KBM-7 (cell line): ENCODE data around the gene S100A9.

Source experiments
- DNase-seq: peaks from one replicate; pipeline ENCODE4 v3.0.0-alpha.2; 2015
- in situ Hi-C: fragments of 300-500 bp; cut with MboI; formaldehyde crosslinking; loops from 2 replicates; pipeline ENCODE4 v1.14.3; 2020; ENCODE audit warnings: low sequenced_read_pairs, low pct_unique_long_range_greater_than_20kb, mixed read lengths

The S100A9 gene

GRCh38 chr1:153358691-153358975 is 979 bp downstream of the S100A9 start:
- in situ Hi-C loops, result no loop called here
- DNase-seq, result no peak

- in situ Hi-C loops, result no loop called here
- DNase-seq, result no peak
These were observed 1.6 kb downstream of the S100A9 start for GRCh38 chr1:153359241-153359640.

- in situ Hi-C loops, result loop anchor here (10.0 kb wide), 1 partner anchor 125 kb away; no protein-coding TSS in a partner anchor
These were observed 2.5 kb downstream of the S100A9 start for GRCh38 chr1:153360190-153360589.

GRCh38 chr1:153360592-153361479 is 3.2 kb downstream of the S100A9 start:
- in situ Hi-C loops, result loop anchor here (10.0 kb wide), 1 partner anchor 124 kb away; no protein-coding TSS in a partner anchor
- DNase-seq, result no peak

More at GRCh38 chr1:153360190-153360589, 2.5 kb downstream of the S100A9 start:
- no peak for DNase-seq

GRCh38 chr1:153361480-153362109 is 3.9 kb downstream of the S100A9 start:
- in situ Hi-C loops, result loop anchor here (10.0 kb wide), 1 partner anchor 123 kb away; no protein-coding TSS in a partner anchor
- no peak for DNase-seq

- no peak for DNase-seq
- in situ Hi-C loops, result loop anchor here (10.0 kb wide), 1 partner anchor 123 kb away; no protein-coding TSS in a partner anchor
These were observed 4.6 kb downstream of the S100A9 start for GRCh38 chr1:153362187-153362775.

- DNase-seq, result no peak
- in situ Hi-C loops, result loop anchor here (10.0 kb wide), 1 partner anchor 121 kb away; no protein-coding TSS in a partner anchor
These were observed 6.0 kb downstream of the S100A9 start for GRCh38 chr1:153363641-153364040.

GRCh38 chr1:153364156-153364555 is 6.5 kb downstream of the S100A9 start:
- no peak for DNase-seq
- in situ Hi-C loops, result loop anchor here (10.0 kb wide), 1 partner anchor 121 kb away; no protein-coding TSS in a partner anchor

GRCh38 chr1:153364766-153365666 is 7.4 kb downstream of the S100A9 start:
- DNase-seq, result no peak
- in situ Hi-C loops, result loop anchor here (10.0 kb wide), 1 partner anchor 120 kb away; no protein-coding TSS in a partner anchor

- in situ Hi-C loops, result loop anchor here (10.0 kb wide), 1 partner anchor 119 kb away; no protein-coding TSS in a partner anchor
- no peak for DNase-seq
These were observed 8.0 kb downstream of the S100A9 start for GRCh38 chr1:153365696-153366095.

- in situ Hi-C loops, result loop anchor here (10.0 kb wide), 1 partner anchor 119 kb away; no protein-coding TSS in a partner anchor
These were observed 8.6 kb downstream of the S100A9 start for GRCh38 chr1:153366261-153366660.

GRCh38 chr1:153367090-153367489 is 9.4 kb downstream of the S100A9 start:
- in situ Hi-C loops, result loop anchor here (10.0 kb wide), 1 partner anchor 118 kb away; no protein-coding TSS in a partner anchor
- no peak for DNase-seq

More at GRCh38 chr1:153366261-153366660, 8.6 kb downstream of the S100A9 start:
- no peak for DNase-seq

GRCh38 chr1:153368495-153368894 is 10.8 kb downstream of the S100A9 start:
- DNase-seq, result no peak
- in situ Hi-C loops, result loop anchor here (10.0 kb wide), 1 partner anchor 116 kb away; no protein-coding TSS in a partner anchor

GRCh38 chr1:153370146-153370545 is 12.5 kb downstream of the S100A9 start:
- in situ Hi-C loops, result no loop called here
- DNase-seq, result no peak

GRCh38 chr1:153371231-153371630 is 13.6 kb downstream of the S100A9 start:
- no peak for DNase-seq
- in situ Hi-C loops, result no loop called here

GRCh38 chr1:153372571-153372970 is 14.9 kb downstream of the S100A9 start:
- DNase-seq, result no peak
- in situ Hi-C loops, result no loop called here

- in situ Hi-C loops, result no loop called here
- no peak for DNase-seq
These were observed 16.4 kb downstream of the S100A9 start for GRCh38 chr1:153374071-153374470.

- in situ Hi-C loops, result no loop called here
- no peak for DNase-seq
These were observed 17.9 kb downstream of the S100A9 start, which contains the start of gene S100A12 for GRCh38 chr1:153375511-153375910. Gene S100A12, minus strand, starts transcription at chr1:153375621. Its CDS starts 1,029 bp downstream, at chr1:153374592.
